ENCODE measurements around the gene PRKCE.
A peak's percentile ranks its signal among the peaks of the same experiment; 100 is the strongest.

Gene PRKCE

GRCh38 chr2:45781464-45781811 lies 130.0 kb downstream of the PRKCE start:
- Histone ChIP-seq H3K4me3 (ENCODE audit: low read depth, low read length) (no peak overlapping the region), H3K4me1 (peaks cover 44% of the 10 kb centered on the region), H3K36me3 (no peaks in the 10 kb centered on the region), H3K9me3 (no peaks in the 10 kb centered on the region), H3K27me3 (no peaks in the 10 kb centered on the region)
- no peak for DNase-seq
- TF ChIP-seq CTCF (IDR thresholded peaks at IDR 0.05; ENCODE audit: low read depth, low read length) = no peak

- H3K4me1 ChIP-seq = peaks cover 50% of the 10 kb centered on the region
- DNase-seq = no peak
Measured at GRCh38 chr2:45782436-45782835, 131.0 kb downstream of the PRKCE start.

GRCh38 chr2:45782986-45783385 lies 131.5 kb downstream of the PRKCE start:
- H3K4me3 ChIP-seq (ENCODE audit: low read depth, low read length) = peak overlapping the region; percentile 1; the same call in 1 of the 2 replicates
- peak; percentile 31 for DNase-seq
- H3K4me1 ChIP-seq = peaks cover 52% of the 10 kb centered on the region

More at GRCh38 chr2:45782436-45782835, 131.0 kb downstream of the PRKCE start:
- H3K36me3 ChIP-seq = no peaks in the 10 kb centered on the region
- peak overlapping the region; percentile 1; the same call in 1 of the 2 replicates for H3K4me3 ChIP-seq (ENCODE audit: low read depth, low read length)
- no peak for TF ChIP-seq CTCF (IDR thresholded peaks at IDR 0.05; ENCODE audit: low read depth, low read length)
- H3K9me3 ChIP-seq = no peaks in the 10 kb centered on the region
- H3K27me3 ChIP-seq = no peaks in the 10 kb centered on the region

GRCh38 chr2:45786030-45786835 lies 134.8 kb downstream of the PRKCE start:
- TF ChIP-seq CTCF (IDR thresholded peaks at IDR 0.05; ENCODE audit: low read depth, low read length) = no peak
- peak; percentile 53 for DNase-seq
- H3K4me1 ChIP-seq = peaks cover 63% of the 10 kb centered on the region
- no peaks in the 10 kb centered on the region for H3K36me3 ChIP-seq
- H3K4me3 ChIP-seq (ENCODE audit: low read depth, low read length) = no peak overlapping the region
- no peaks in the 10 kb centered on the region for H3K9me3 ChIP-seq
- H3K27me3 ChIP-seq = no peaks in the 10 kb centered on the region

More at GRCh38 chr2:45782986-45783385, 131.5 kb downstream of the PRKCE start:
- no peak for TF ChIP-seq CTCF (IDR thresholded peaks at IDR 0.05; ENCODE audit: low read depth, low read length)
- no peaks in the 10 kb centered on the region for H3K27me3 ChIP-seq
- H3K9me3 ChIP-seq = no peaks in the 10 kb centered on the region
- H3K36me3 ChIP-seq = no peaks in the 10 kb centered on the region

GRCh38 chr2:45786836-45787357 lies 135.4 kb downstream of the PRKCE start:
- Histone ChIP-seq H3K36me3 (no peaks in the 10 kb centered on the region), H3K4me1 (peaks cover 63% of the 10 kb centered on the region), H3K9me3 (no peaks in the 10 kb centered on the region), H3K4me3 (ENCODE audit: low read depth, low read length) (no peak overlapping the region), H3K27me3 (no peaks in the 10 kb centered on the region)
- TF ChIP-seq CTCF (IDR thresholded peaks at IDR 0.05; ENCODE audit: low read depth, low read length) = no peak
- DNase-seq = no peak

GRCh38 chr2:45788401-45788800 lies 136.9 kb downstream of the PRKCE start:
- Histone ChIP-seq H3K27me3 (no peaks in the 10 kb centered on the region), H3K4me3 (ENCODE audit: low read depth, low read length) (no peak overlapping the region), H3K9me3 (no peaks in the 10 kb centered on the region), H3K36me3 (no peaks in the 10 kb centered on the region), H3K4me1 (peaks cover 53% of the 10 kb centered on the region)
- TF ChIP-seq CTCF (IDR thresholded peaks at IDR 0.05; ENCODE audit: low read depth, low read length) = no peak
- DNase-seq = no peak

Measured in BE2C (cell line).